GM19452 (cell line): ENCODE measurements around the gene PEX14.
"Not testable (repeated sequence)": the region's sequence is repeated elsewhere in the genome, so short reads cannot be mapped to it uniquely, and the experiment has no call there.

ENCODE experiments used
- ATAC-seq: cut with Tn5 transposase; IDR thresholded peaks from one replicate; pipeline ENCODE4 v1.9.1; 2021; ENCODE audit not compliant: unreplicated experiment

PEX14 gene

GRCh38 chr1:10494418-10494753, 19.6 kb downstream of the PEX14 start:
- ATAC-seq: no peak

- peak; percentile 82 for ATAC-seq
Measured at GRCh38 chr1:10494754-10495474, 20.2 kb downstream of the PEX14 start.

- ATAC-seq: no peak
Measured at GRCh38 chr1:10495475-10495817, 20.7 kb downstream of the PEX14 start.

DNA sequence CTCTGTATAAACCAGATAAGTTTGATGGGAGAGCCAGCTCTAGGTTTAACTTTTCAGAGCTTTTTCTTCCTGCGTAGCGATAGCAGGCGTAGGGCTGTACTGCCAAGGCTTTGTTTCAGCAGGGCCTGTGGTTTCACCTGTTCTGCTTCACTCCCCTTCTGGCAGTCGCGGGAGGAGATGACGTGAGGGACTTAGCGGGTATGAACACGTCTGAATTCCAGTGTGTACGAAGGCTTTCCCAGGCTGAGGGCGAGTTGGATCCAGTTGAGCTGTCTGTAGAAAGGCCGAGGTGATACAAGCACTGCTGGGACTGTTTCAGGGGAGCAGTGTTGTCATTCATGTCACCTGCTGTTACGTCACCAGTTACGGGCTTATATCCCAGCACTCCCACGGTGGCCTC, 21.2 kb downstream of the PEX14 start:
- ATAC-seq: no peak

GRCh38 chr1:10497109-10497508, 22.4 kb downstream of the PEX14 start:
- no peak for ATAC-seq

GRCh38 chr1:10498231-10498630, 23.5 kb downstream of the PEX14 start:
- ATAC-seq: no peak

- no peak for ATAC-seq
Measured at GRCh38 chr1:10502206-10502605, 27.5 kb downstream of the PEX14 start.

- ATAC-seq: no peak
Measured at GRCh38 chr1:10504249-10504648, 29.5 kb downstream of the PEX14 start.

- ATAC-seq: not testable (repeated sequence)
Measured at GRCh38 chr1:10506046-10506676, 31.4 kb downstream of the PEX14 start.

DNA sequence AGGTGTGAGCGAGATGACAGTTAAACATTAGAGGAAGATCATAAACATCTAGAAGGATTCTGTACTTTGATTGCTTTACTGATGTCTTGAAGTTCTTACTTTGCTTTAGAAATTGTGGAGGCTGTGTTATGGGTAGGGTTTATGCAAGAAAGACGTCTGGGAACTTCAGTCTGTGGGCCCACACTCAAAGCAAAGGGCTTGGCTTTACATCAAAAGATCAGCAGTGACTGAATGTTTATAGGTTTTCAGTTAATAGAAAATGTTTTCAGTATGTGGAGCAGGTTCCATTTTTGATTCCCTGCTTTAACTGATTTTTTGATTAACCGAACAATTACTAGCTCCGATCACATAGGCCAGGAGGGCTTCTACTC, 31.9 kb downstream of the PEX14 start:
- ATAC-seq: no peak

DNA sequence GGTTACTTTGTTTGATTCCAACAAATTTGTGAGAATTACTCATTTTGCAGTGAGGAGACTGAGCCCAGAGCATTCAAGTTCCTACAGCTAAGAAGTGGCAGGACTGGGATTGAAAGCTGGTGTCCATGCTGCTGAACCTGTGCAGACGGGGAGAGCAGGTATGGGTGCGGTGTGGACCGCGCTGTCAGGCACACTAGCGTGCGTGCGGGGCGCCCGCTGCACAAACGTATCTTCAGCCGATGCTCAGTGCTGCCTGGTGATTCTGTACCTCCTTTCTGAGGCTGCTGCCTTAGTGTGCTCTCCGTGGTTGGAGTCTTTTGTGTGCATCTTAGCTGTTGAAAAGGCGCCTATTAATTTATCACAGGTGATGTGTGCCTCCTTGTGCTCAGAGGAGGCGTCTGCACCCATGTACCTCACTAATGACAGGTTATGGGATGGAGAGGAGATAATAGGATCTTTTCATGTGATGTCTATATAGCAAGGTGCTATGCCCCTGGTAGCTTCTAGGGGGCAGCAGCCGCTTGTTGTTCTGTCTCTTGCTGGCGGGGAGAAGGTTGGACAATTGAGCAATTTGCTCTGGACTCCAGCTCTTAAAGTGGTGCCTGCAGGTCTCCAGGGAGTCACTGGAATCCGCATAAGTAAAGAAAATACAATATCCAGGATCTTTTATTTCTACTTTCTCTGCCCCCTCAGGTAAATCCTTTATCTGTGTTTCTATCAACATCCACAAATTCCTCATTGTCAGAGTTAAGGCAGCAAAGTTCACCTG, 32.5 kb downstream of the PEX14 start:
- ATAC-seq: no peak

GRCh38 chr1:10508511-10508951, 33.8 kb downstream of the PEX14 start:
- ATAC-seq: no peak

DNA sequence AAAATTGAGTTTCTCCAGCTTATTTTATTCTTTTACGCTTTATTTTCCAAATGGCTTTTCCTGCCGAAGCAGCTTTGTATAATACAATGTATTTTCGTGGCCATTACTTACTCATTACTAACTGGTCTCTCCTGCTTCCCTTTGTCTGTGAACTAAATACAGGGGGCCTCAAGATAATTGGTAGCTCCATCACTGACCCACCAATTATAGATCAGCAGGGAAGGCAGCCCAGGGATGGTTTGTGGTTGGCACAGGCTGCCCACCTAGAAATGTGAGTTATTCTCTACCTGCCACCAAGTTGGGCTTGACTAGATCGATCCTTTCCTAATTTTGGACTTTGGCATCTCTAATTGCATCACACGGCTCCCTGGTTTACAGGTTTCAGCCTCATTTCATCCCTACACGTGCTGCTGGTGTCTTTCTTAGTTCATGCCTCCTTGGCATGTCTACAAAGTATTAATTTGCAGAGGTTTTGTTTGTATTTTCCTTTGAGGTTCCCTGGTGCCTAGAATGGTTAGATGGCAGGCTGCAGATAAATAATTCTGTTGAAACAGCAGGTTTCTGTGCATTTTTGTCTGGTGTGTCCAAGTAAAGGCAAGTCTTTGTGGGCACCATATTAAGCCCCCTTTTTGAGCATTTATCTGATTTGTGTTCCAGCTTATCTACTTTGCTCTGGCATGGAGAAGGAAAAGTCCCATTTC, 35.2 kb downstream of the PEX14 start:
- ATAC-seq: no peak

DNA sequence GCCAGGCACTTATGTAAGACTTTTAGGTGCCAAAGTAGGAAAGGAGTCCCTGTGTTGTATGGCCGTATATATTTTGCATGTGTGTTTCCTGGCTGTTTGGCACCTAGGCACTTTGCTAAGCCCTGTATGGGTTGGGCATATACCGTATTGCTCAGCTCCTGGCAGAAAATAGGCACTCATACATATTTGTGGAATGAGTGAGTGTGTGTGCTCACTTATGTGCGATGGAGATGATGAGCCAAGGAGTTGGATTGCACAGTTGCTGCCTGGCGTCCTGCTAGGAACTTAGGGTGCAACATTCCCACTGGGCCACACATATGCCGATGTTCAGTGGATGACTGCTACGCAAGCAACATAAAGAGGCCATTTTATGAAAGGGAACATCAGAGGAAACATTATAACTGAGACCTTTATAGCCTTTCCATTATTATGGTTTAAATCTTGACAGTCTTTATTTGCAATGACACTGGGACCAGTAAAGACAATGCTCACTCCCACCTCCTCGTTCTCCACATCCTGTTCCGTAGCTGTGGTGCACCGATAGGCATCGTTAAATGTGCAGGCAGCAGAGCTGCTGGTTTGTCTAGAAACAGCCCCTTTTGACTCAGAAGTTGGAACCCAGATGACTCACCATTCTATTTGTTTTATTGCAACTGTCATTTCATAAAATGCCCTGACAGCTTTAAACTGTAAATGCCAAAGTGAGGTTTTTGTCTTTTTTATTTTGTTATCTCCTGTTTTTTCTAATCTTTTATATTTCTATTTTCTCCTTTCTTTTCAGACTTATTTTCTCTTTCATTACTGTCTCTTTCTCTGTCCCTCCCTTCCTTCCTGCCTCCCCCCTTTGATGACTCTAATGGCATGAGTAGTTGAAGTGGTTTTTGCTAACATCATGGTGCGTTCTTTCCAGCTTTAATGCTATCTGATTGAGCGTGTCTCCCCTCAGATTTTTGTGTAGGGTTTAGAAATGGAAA, 36.1 kb downstream of the PEX14 start:
- peak; percentile 86 for ATAC-seq

- no peak for ATAC-seq
Measured at GRCh38 chr1:10511494-10511885, 36.7 kb downstream of the PEX14 start.

DNA sequence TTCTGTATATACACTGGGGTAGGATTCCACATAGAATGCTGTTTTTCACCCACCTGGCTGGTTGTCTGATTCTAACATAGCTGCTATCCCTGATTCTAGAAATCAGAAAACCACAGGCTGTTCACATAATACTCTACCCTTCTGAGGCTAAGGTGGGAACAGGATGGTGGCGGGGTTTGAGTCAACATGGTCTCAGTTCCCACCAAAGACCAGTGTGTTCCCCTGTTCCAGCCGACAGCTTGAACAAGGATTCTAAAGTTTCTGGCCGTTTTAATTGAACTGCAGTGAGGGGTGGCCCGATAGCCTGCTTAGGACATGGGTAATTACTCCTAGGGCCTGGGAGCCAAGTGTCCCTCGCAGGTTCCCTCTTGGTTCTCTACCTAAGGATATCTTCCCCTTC, 38.4 kb downstream of the PEX14 start:
- no peak for ATAC-seq

DNA sequence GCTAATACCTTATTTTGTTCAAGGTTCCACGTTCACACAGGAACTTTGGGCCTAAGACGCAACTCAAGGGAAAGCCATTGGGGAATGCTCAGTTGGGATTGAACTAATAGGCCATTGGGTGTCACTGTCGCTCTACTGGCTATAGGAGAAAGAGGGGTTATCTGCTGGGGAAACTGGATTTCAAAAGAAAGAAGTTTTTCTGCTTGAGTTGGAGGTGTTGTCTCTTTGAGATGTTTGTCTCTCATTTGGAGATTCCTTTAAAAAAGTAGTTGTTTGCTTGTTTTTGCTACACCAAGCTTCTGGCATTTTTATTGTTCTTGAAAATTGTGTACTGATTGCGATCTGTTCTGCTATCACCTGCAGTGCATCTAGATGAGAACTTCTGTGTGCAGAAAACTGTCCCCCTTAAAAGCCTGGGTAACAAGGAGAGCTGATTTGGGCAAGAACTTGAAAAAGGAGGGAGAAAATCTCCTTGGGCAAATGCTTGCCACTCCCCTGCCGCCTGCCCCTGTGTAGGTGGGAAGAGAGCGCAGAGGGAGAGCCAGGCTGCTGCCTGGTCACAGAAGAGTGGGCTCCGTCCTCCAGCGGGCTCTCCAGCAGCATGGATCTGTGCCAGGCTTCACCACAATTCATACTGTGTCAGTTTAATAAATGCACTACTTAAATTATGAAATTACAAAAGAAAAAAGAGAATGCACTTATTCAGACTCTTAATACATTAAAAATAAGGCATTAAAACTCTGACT, 39.9 kb downstream of the PEX14 start:
- no peak for ATAC-seq

DNA sequence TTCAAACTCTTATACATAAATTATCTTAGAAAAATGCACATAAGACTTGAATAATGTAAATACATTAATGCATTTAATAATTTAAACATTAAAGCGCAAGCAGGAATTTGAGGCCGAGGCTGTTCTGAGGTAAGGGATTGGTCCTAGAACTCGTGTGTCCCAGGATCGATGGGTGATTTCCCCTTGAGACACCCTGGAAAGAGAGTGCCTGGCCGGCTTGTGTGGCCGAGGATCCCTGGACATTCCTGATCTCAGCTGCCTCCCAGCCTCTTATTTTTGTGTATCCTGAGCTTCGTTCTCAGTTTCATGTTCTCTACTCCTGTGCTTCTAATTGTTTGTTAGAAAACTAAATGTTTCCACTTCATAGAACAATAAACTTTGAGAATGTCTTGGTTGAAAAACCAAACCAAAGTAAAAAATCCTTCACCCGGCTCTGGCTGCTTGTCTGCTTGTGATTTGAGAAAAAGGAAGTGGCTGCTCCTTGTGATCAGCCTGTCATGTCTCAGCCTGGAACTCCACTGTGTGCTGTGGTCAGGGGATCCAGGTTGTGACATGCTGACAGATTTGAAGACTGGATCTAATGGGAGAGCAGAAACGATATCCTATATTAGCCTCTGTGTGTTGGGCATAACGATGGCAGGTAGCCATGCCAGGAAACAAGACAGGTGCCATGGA, 40.7 kb downstream of the PEX14 start:
- no peak for ATAC-seq
